ENCODE data around the gene CACNA1H.
A peak's percentile ranks its signal among the peaks of the same experiment; 100 is the strongest.

The CACNA1H gene

GRCh38 chr16:1143761-1144450 is 9.0 kb upstream of the CACNA1H start:
- no peak for DNase-seq

- DNase-seq = no peak
Measured at GRCh38 chr16:1144476-1145382, 8.2 kb upstream of the CACNA1H start.

- DNase-seq = no peak
Measured at GRCh38 chr16:1145383-1146100, 7.4 kb upstream of the CACNA1H start.

- peak; percentile 2 for DNase-seq
Measured at GRCh38 chr16:1146409-1146808, 6.5 kb upstream of the CACNA1H start.

GRCh38 chr16:1147027-1147426 is 5.9 kb upstream of the CACNA1H start:
- DNase-seq = no peak

GRCh38 chr16:1149101-1149636 is 3.7 kb upstream of the CACNA1H start:
- DNase-seq = no peak

GRCh38 chr16:1150511-1150982 is 2.4 kb upstream of the CACNA1H start:
- peak; percentile 37 for DNase-seq

GRCh38 chr16:1151424-1152122 is 1.3 kb upstream of the CACNA1H start:
- DNase-seq = no peak

GRCh38 chr16:1152123-1152638 is 725 bp upstream of the CACNA1H start:
- peak; percentile 55 for DNase-seq

- no peak for DNase-seq
Measured at GRCh38 chr16:1153480-1154160, 714 bp downstream of the CACNA1H start.

- DNase-seq = no peak
Measured at GRCh38 chr16:1154291-1154886, 1.5 kb downstream of the CACNA1H start.

GRCh38 chr16:1154887-1155331 is 2.0 kb downstream of the CACNA1H start:
- DNase-seq = no peak

- DNase-seq = no peak
Measured at GRCh38 chr16:1155353-1156054, 2.6 kb downstream of the CACNA1H start.

- DNase-seq = no peak
Measured at GRCh38 chr16:1156055-1156982, 3.4 kb downstream of the CACNA1H start.

GRCh38 chr16:1156983-1157638 is 4.2 kb downstream of the CACNA1H start:
- no peak for DNase-seq

GRCh38 chr16:1157639-1158455 is 4.9 kb downstream of the CACNA1H start:
- DNase-seq = no peak

- DNase-seq = no peak
Measured at GRCh38 chr16:1158456-1159324, 5.8 kb downstream of the CACNA1H start.

Data from stimulated activated naive CD4-positive, alpha-beta T cell treated with Interleukin-2 at 50 U/mL for 16 hours (primary cell).